ENCODE data around the gene WFIKKN2.
"Not testable (repeated sequence)": the region's sequence is repeated elsewhere in the genome, so short reads cannot be mapped to it uniquely, and the experiment has no call there.

The WFIKKN2 gene

GRCh38 chr17:50875074-50875473, 39.7 kb downstream of the WFIKKN2 start:
- DNase-seq (ENCODE audit: low read depth): no peak

GRCh38 chr17:50877042-50877441, 41.7 kb downstream of the WFIKKN2 start:
- not testable (repeated sequence) for DNase-seq (ENCODE audit: low read depth)

- no peak for DNase-seq (ENCODE audit: low read depth)
Observed at GRCh38 chr17:50877838-50878237, 42.5 kb downstream of the WFIKKN2 start.

GRCh38 chr17:50879086-50879485, 43.7 kb downstream of the WFIKKN2 start:
- DNase-seq (ENCODE audit: low read depth): no peak

GRCh38 chr17:50881182-50881581, 45.8 kb downstream of the WFIKKN2 start:
- no peak for DNase-seq (ENCODE audit: low read depth)

- no peak for DNase-seq (ENCODE audit: low read depth)
Observed at GRCh38 chr17:50882851-50883250, 47.5 kb downstream of the WFIKKN2 start.

- no peak for DNase-seq (ENCODE audit: low read depth)
Observed at GRCh38 chr17:50883850-50884438, 48.6 kb downstream of the WFIKKN2 start.

- DNase-seq (ENCODE audit: low read depth): no peak
Observed at GRCh38 chr17:50884439-50885311, 49.3 kb downstream of the WFIKKN2 start.

GRCh38 chr17:50887705-50888245, 52.4 kb downstream of the WFIKKN2 start:
- no peak for DNase-seq (ENCODE audit: low read depth)

- no peak for DNase-seq (ENCODE audit: low read depth)
Observed at GRCh38 chr17:50889528-50890118, 54.2 kb downstream of the WFIKKN2 start.

- DNase-seq (ENCODE audit: low read depth): no peak
Observed at GRCh38 chr17:50890675-50891516, 55.5 kb downstream of the WFIKKN2 start.

- no peak for DNase-seq (ENCODE audit: low read depth)
Observed at GRCh38 chr17:50891577-50891989, 56.2 kb downstream of the WFIKKN2 start.

Data from fibroblast of the conjunctiva (primary cell).